Measurements from ENCODE around the gene FRMD4A.

DNA sequence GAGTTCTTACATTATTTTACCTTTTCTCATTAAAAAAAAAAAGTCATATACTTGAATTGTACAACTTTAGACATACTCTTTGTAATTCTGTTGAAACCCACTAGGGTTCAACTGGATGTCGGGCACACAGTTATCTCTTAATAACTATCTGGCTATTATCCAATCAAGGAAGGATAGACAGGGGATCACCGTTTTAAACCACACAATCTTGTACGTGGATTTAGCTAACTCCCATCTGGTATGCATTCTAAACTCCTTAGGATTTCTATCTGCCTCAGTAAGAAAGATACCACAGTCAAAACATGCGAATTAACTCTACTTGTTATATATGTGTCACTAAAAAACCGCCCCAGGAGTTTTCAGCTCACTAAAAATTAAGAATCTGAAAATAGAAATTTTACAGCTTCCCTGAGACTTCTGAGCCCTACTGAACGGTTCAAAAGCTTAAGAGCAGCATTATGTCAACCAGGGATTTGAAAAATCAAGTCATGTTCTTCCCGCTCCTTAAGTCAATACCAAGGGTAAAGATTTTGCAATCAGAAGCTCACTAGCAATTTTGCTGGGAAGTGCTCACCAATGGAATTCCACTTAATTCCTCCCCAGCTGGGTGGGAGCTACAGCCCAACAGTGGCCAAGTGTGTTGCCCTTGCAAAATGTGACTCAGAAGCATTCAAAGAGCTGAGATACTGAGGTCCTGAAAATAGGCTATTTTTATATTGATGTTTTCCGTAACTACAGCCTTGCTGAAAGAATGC lies 267.0 kb downstream of the FRMD4A start:
- TF ChIP-seq TAF1 (IDR thresholded peaks at IDR 0.05; ENCODE audit: low read depth, low read length) (no peak), POLR2A (IDR thresholded peaks at IDR 0.05; ENCODE audit: low read depth, low read length) (no peak), POLR2AphosphoS5 (IDR thresholded peaks at IDR 0.05; ENCODE audit: low read depth, low read length) (no peak), SPI1 (IDR thresholded peaks at IDR 0.05; ENCODE audit: low read depth, low read length) (no peak), PAX5 (IDR thresholded peaks at IDR 0.05; ENCODE audit: insufficient read depth, low read length, severe bottlenecking) (no peak), POU2F2 (IDR thresholded peaks at IDR 0.05; ENCODE audit: low read depth, low read length) (no peak)
